Bronchus fibroblast of lung (primary cell): Measurements from ENCODE around the gene SNRPD1. TPM values are rescaled to one million over a fixed set of nuclear protein-coding genes. Genes with fewer than 3 reads are reported as not detected.

Source experiments
- total RNA-seq: library from RNA; depleted of rRNA; stranded (reverse); fragments of >200 nt; gene quantifications from 2 replicates; pipeline ENCODE4 v1.2.3, GENCODE V29; 2015

Gene SNRPD1
- total RNA-seq: 14.5 and 21.6 TPM in 2 replicates

GRCh38 chr18:21612125-21613039, at the start of gene SNRPD1:
TSS of gene SNRPD1 (plus strand) at chr18:21612314. CDS start at chr18:21612430, 116 bp downstream.

GRCh38 chr18:21600526-21601410, 11.3 kb upstream of the SNRPD1 start, which contains the start of gene ESCO1:
TSS of gene ESCO1 (minus strand) at chr18:21600704. CDS start at chr18:21574843, 25,861 bp downstream.

Other genes with a start within 250 kb of the SNRPD1 start
- 6.7 and 8.7 TPM in 2 replicates for gene ESCO1, start 11.6 kb upstream of the SNRPD1 start, total RNA-seq
- gene ABHD3, start 92.5 kb downstream of the SNRPD1 start, total RNA-seq: 4.0 and 4.2 TPM in 2 replicates
- 13.8 and 17.7 TPM in 2 replicates for gene MIB1, start 128.5 kb downstream of the SNRPD1 start, total RNA-seq